ENCODE data around the gene PLCG1. TPM values are rescaled to one million over a fixed set of nuclear protein-coding genes. Genes with fewer than 3 reads are reported as not detected.
"Not testable (repeated sequence)": the region's sequence is repeated elsewhere in the genome, so short reads cannot be mapped to it uniquely, and the experiment has no call there.

PLCG1 gene
- total RNA-seq (2014; rRNA removed; shearing (Covaris generic)), result 32.4 and 38.1 TPM in 2 replicates

DNA sequence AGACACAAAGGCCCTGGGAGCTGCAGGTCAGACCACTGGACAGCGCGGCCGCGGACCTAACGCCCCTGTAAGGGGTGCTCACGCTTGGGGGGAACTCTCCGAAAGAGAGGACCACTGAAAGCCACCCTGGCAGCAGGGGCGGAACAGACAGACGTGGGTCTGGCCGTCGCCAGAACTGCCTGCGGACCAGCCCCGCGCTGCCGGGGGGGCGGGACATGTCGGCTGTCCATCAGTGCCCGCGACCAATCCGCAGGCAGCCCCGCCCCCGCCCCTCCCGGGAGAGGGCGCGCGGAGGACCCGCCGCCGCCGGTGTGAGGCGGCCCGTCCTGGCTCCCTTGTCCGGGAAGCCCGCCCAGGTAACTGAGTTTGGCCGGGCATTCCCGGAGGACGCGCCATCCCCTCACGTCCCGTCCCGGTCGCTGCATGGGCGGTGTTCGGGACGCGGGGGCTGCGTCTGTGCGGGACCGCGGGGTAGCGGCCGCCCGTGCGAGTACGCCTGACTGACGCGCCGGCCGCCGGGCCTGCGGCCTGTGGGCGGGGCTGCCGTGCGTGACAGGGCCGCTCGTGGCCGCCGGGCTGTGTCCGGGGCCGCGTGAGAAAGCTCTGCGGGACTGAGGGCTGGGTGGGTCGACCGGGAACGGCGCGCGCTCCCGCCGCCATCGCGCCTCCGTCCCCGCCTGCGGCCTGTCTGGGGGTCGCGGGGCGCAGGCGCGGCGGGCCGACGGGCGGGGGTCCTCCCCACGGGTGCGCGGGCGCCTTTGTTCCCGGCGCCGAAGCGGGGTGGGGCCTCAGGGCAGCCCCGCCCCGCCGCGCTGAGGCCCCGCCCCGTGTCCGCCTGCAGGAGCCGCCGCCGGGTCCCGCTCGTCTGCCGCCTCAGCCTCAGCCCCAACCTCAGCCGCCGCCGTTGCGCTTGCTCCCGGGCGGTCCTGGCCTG lies at the start of gene PLCG1:
Gene PLCG1, plus strand, starts transcription at position 864 of the 934 bp plus-strand sequence. CDS start 99 bp downstream, outside the sequence.
- peak; percentile 86 for DNase-seq (ENCODE audit: low read depth)

DNA sequence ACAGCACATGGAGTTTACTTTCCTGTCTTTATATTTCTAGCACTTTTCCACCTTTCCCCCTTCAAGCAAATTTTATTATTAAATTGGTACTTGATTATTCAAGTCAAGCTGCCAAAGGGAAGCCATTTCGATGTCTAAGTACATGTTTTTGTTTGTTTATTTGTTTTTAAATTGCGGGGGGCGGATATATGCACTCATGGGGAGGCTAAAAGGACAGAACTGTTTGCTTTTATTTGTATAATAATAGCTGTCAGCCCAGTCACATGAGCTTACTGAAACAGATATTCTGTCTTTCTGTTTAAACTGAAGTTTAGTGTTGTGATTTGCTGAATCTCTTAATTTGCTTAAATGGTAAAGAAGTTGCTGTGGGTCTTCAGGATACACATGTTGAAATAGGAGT lies 49.6 kb upstream of the PLCG1 start:
- DNase-seq (ENCODE audit: low read depth), result no peak

DNA sequence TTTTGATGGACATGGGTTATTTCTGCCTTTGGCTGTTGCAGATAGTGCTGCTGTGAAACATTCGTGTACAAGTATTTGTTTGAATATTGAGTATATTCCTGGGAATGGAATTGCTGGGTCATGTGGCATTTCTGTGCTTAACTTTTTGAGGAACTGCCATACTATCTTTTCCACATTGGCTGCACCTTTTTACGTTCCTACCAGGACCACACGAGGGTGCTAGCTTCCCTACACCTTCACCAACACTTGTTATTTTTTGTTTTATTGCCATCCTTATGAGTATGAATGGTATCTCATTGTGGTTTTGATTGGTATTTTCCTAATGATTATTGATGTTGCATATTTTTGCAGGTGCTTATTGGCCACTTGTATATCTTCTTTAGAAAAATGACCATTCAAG lies 47.8 kb upstream of the PLCG1 start:
- DNase-seq (ENCODE audit: low read depth), result no peak

DNA sequence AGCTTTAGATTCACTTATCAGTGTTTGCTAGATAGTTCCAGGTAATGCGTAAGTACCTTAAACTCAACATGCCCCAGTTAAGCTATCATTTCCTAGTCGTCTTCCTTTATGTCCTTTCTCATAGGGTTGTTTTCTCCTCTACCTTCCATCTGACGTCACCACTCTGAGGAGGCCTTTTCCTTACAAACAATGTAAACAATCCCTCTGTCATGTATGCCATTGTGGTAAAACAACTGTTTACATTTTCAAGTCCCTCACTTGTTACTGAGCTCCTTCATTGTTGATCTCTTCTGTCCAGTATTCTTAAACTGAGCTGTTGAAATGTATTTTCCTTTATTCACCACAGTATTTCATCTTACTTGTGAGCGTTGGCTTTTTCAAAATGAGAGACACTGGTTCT lies 45.4 kb upstream of the PLCG1 start:
- no peak for DNase-seq (ENCODE audit: low read depth)

DNA sequence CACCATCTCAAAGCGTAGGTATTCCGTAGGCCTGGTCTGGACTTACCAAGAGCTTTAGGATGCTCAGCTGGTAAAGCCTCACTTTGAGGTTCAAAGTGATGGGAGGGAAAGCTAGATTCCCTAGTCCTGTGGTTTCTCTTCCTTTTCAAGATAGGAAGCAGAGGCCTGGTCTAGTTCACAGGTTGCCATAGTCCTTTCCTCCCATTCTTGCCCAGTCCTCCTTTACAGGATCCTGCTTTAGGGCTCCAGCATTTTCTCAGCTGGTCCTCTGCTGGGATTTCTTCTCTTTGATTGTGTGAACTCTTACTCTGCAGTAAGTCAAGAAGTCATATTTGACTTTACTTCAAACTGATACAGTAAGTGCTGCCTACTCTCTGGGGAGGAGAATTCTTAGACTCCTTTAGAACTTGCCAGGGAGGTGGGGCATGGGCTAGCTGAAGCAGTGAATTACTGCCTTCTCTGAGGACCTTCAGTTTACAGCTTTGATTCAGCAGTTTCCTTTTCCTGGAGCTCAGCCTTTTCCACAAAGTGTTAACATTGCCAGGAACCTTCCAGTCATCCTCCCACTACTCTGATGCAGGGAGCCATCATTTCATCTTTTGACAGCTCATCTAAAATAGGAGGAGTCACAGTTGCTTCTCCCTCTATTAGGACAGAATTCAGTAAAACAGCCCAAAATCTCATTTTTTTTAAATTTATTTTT lies 42.8 kb upstream of the PLCG1 start:
- no peak for DNase-seq (ENCODE audit: low read depth)

DNA sequence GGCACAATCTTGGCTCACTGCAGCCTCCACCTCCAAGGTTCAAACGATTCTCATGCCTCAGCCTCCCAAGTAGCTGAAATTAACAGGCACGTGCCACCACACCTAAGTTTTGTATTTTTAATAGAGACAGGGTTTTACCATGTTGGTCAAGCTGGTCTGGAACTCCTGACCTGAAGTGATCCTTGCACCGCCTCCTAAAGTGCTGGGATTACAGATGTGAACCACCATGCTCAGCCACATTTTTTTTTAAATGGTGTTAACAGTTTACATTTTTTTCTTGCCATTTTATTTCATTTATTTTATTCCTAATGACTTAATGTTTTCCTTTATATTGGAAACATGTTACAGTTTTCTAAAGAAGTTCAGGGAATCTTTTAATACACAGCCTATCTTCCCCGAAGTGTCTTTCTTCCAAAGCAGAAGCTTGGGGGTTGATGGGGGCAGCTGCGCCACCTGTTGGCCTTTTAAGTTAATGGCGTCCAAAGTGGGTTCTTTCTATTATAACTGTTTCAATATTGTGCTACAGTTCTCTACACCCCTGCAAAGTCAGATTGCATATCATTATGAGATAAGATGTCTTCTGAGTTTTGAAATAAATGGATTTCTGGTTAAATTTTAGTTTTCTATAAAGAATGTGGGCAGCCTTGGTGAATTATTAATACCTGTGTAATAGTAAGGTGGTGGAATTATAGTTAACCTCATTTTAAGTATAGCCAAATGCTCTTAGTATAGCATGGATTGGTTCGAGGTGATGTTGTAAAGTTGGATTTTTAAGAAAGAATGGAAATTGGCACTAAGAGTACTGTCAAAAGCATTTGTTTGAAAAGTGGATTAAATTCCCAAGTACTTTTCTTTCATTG lies 42.0 kb upstream of the PLCG1 start:
- DNase-seq (ENCODE audit: low read depth), result peak; percentile 68

DNA sequence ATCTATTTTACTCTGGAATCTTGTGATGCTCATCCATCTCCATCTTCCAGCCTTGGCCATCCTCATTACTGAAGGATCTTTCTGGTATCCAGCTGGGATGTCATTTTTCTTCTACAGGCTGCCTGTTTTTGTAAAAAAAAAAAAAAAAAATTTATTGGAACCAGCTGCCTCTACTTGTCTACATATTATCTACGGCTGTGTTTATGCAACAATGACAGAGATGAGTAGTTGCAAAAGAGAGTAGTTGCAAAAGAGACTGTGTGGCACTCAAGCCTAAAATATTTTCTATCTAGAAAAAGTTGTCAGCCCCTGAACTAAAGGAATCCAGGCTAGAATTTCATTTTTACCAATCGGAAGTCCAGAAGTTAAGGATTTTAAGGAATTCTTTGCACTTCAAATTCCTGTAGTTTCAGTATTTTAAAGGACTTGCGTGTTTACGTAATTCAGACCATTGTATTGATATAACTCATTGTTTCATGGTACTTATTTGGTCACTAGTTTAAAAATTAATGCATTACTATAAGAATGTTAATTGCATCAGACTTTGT lies 38.6 kb upstream of the PLCG1 start:
- DNase-seq (ENCODE audit: low read depth), result no peak

GRCh38 chr20:41100001-41100480 lies 37.3 kb upstream of the PLCG1 start:
- no peak for DNase-seq (ENCODE audit: low read depth)

DNA sequence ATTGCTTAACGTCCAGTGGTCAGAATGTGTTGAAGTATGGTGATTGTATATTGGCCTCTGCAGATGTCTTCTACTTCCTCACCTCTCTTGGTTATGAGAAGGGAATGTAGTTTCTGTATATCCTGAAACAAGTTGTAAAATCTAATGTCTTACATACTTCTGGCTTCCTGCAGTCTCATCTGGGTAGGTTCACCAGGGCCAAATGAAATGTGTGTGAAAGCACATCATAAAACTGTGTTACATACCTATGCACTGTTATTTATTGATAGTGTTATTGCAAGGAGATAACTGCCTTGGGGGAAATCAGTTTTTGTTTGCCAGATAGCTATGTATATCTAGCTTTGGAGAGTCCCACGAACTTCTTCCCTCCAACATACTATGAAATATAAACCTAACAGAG lies 35.7 kb upstream of the PLCG1 start:
- DNase-seq (ENCODE audit: low read depth), result no peak

GRCh38 chr20:41108531-41108930 lies 28.8 kb upstream of the PLCG1 start:
- no peak for DNase-seq (ENCODE audit: low read depth)

DNA sequence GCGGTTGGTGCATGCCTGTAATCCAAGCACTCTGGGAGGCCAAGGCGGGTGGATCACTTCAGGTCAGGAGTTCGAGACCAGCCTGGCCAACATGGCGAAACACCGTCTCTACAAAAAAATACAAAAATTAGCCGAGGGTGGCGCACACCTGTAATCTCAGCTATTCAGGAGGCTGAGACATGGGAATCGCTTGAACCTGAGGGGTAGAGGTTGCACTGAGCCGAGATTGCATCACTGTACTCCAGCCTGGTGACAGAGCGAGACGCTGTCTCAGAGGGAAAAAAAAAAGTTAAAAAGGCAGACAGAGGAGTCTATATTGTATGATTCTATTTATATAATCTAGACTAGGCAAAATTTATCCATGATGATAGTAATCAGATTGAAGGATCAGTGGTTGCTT lies 27.3 kb upstream of the PLCG1 start:
- no peak for DNase-seq (ENCODE audit: low read depth)

DNA sequence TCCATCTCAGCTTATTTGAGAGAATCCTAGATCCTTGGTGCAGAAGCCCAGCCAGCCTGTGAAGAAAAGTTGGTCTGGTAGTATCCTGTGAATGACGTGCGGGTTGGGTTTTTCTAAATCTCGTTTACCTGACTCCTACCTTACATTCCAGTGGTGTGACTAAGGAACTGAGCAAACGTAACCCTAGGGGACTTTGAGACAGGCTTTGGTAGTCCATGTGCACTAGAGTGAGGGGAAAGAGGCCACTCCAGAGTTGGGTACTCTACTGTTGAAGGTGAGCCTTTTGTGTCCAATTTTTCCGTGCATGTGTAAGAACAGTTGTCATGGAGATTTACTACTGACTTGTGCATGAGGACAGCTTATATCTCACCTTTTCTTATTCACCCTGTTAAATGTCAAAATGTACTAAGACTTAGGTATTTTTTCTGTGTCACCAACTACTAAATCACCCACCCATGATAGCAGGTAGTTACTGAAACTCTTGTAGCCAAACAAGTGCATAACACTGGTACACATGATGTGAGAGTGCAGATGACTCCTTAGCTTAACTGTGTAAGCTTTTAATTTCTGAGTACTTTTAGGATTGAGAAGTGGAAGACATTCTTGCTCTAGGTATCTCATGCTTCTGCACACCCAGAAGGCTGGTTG lies 26.3 kb upstream of the PLCG1 start:
- no peak for DNase-seq (ENCODE audit: low read depth)

GRCh38 chr20:41111578-41111951 lies 25.8 kb upstream of the PLCG1 start:
- DNase-seq (ENCODE audit: low read depth), result no peak

DNA sequence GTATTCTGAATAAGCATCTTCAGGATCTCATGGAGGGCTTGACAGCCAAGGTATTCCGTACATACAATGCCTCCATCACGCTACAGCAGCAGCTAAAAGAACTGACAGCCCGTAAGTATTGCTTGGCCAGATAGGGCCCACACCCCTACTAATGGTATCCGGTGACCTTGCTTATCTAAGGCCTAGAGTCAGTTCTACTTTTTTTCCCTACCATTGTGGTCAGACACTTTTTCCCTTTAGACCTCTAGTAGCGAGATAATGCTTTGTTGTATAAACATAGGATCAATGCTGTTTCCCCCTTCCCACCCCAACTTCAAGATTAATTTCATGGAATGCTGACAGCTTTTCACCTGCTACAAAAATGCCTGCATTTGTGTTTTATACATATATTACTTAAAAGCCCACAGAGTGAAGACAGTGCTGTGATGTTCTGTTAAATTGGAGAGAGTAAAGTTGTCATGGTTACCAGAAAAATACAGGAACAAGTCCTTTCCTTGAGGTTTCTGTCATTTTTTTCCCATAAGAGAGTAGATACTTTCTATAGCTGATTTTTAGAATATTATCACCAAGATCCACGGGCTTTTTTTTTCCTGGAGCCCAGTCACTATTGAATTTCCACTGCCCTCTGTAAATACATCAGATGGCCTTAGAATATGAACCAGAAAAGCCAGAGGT lies 20.9 kb upstream of the PLCG1 start:
- no peak for DNase-seq (ENCODE audit: low read depth)

DNA sequence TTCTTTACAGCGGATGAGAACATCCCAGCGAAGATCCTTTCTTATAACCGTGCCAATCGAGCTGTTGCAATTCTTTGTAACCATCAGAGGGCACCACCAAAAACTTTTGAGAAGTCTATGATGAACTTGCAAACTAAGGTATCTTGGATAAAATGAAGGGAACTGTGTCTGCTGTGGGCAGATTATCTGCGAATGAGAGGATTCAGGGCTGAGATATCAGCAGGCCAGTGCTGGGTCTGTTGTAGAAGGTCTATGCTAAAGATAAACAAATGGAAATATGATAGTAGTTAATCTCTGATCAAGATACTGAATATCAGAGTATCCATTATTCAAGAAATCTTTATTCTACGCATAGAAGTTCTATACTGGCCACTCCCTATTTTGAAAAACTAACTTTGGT lies 19.2 kb upstream of the PLCG1 start:
- DNase-seq (ENCODE audit: low read depth), result not testable (repeated sequence)

GRCh38 chr20:41118632-41119031 lies 18.7 kb upstream of the PLCG1 start:
- no peak for DNase-seq (ENCODE audit: low read depth)

DNA sequence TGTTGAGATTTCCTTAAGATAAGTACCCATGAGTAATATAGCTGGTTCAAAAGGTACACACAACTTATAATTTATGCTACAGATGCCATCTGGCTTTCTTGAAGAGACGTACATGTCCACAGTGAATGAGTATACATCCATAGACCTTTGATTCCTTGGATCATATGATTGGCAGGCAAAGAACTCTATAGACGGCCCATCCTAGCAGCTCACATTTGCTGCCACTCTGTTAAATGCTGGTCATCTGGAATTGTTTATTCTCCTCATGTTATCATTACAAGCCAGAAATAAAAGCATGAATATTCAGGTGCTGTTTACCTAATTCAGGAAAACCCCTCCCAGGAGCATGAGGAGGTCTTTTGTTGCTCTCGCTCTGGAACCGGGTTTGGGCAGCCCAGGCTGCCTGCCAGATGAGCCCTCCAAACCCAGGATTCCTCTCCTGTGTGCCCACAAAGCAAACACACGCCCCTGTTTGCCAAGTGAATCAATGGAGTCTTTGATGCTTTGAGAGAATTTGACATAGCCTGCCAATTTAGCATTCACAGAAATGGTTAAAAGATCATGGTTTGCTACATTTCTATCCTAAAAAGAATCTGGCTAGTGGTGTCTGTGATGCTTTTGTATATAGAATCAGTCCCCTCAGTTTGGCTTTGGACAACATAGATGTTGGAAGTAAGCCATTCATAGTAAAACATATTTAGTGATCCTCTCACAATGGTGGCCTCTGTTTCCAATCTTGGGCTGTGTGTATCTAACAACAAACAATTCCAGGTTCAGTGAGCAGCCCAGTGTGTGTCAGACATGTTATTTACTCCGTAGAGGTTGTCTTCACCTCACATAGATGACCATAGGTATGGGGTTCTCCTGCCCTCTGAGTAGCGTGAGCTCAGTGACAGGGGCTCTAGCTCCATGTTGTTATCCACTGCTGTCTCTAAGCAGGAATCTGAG lies 17.5 kb upstream of the PLCG1 start:
- DNase-seq (ENCODE audit: low read depth), result peak; percentile 45

GRCh38 chr20:41121399-41121798 lies 15.9 kb upstream of the PLCG1 start:
- no peak for DNase-seq (ENCODE audit: low read depth)

DNA sequence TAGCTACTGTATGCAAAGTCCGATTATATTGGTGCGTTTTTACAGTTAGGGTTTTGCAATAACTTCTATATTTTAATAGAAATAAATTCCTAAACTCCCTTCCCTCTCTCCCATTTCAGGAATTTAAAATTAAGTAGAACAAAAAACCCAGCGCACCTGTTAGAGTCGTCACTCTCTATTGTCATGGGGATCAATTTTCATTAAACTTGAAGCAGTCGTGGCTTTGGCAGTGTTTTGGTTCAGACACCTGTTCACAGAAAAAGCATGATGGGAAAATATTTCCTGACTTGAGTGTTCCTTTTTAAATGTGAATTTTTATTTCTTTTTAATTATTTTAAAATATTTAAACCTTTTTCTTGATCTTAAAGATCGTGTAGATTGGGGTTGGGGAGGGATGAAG lies 13.7 kb upstream of the PLCG1 start:
- DNase-seq (ENCODE audit: low read depth), result no peak

All from RPMI7951 (cell line).